PC-9 (cell line): Measurements from ENCODE around the gene CHST1. TPM values are rescaled to one million over a fixed set of nuclear protein-coding genes. Genes with fewer than 3 reads are reported as not detected.

Experiments used
- BruUV-seq: library from RNA; stranded (reverse); fragments of 400-500 nt; replicated peaks from 2 replicates; lab custom pipeline; 2021; lab: Mats Ljungman, UMichigan
- CTCF ChIA-PET: fragments of 300-600 bp; sonication (Branson Sonifier 250); formaldehyde crosslinking; loops from one replicate; lab custom pipeline; 2022; ENCODE audit warnings: antibody characterized with exemption; lab: Charles Lee
- POLR2A ChIA-PET: fragments of 300-600 bp; sonication (Branson Sonifier 250); formaldehyde crosslinking; loops from one replicate; lab custom pipeline; 2022; ENCODE audit warnings: antibody characterized with exemption; ENCODE audit not compliant: unreplicated experiment; lab: Charles Lee
- DNase-seq, 2 experiments: peaks; one replicate each; pipeline versions ENCODE4 v3.0.0 to v3.0.0-alpha.2; 2015 to 2022; ENCODE audit warnings: mixed read lengths in 1 of 2
- H2AFZ ChIP-seq: fragments of 200-600 bp; sonication (generic); 2 replicates; pipeline ENCODE4 v1.8.1; 2017; ENCODE audit warnings: antibody characterized with exemption
- H3F3A ChIP-seq: fragments of 200-600 bp; sonication (generic); 2 replicates; pipeline ENCODE4 v1.8.1; 2017; ENCODE audit warnings: antibody characterized with exemption, mild to moderate bottlenecking, low read depth; ENCODE audit not compliant: insufficient read depth
- H3K27ac ChIP-seq: fragments of 200-600 bp; sonication (generic); 2 replicates; pipeline ENCODE4 v1.6.1; 2016; ENCODE audit warnings: mixed run types
- H3K27me3 ChIP-seq: fragments of 200-600 bp; sonication (generic); 2 replicates; pipeline ENCODE4 v1.6.1; 2016; ENCODE audit warnings: low read depth, mixed run types; ENCODE audit not compliant: insufficient read depth
- H3K36me3 ChIP-seq: fragments of 200-600 bp; sonication (generic); 2 replicates; pipeline ENCODE4 v1.6.1; 2016; ENCODE audit warnings: low read depth, mixed run types
- H3K4me1 ChIP-seq: fragments of 200-600 bp; sonication (generic); replicated peaks from 2 replicates; pipeline ENCODE4 v1.6.1; 2016; ENCODE audit warnings: mixed run types; ENCODE audit not compliant: insufficient read depth
- H3K4me2 ChIP-seq: fragments of 200-600 bp; sonication (generic); 2 replicates; pipeline ENCODE4 v1.6.1; 2017; ENCODE audit warnings: mixed run types
- H3K4me3 ChIP-seq: fragments of 200-600 bp; sonication (generic); 2 replicates; pipeline ENCODE4 v1.6.1; 2016; ENCODE audit warnings: mixed run types
- H3K79me2 ChIP-seq: fragments of 200-600 bp; sonication (generic); 2 replicates; pipeline ENCODE4 v1.6.1; 2017; ENCODE audit warnings: low read depth, mixed run types
- H3K9me2 ChIP-seq: fragments of 200-600 bp; sonication (generic); 2 replicates; pipeline ENCODE4 v1.8.1; 2017; ENCODE audit warnings: mild to moderate bottlenecking; ENCODE audit not compliant: insufficient read depth
- H3K9me3 ChIP-seq: fragments of 200-600 bp; sonication (generic); 2 replicates; pipeline ENCODE4 v1.8.1; 2016; ENCODE audit warnings: low read depth; ENCODE audit not compliant: insufficient read depth
- H4K20me1 ChIP-seq: fragments of 200-600 bp; sonication (generic); 2 replicates; pipeline ENCODE4 v1.8.1; 2017; ENCODE audit not compliant: insufficient read depth
- EZH2 ChIP-seq: fragments of 200-600 bp; sonication (generic); IDR thresholded peaks from 2 replicates; pipeline ENCODE4 v1.8.0; 2017; ENCODE audit warnings: antibody characterized with exemption, low read depth
- intact Hi-C: fragments of 100-400 bp; cut with micrococcal nuclease; formaldehyde crosslinking; loops from one replicate; pipeline ENCODE4 v1.10.0; 2022; ENCODE audit not compliant: unreplicated experiment
- total RNA-seq: library from RNA; stranded (reverse); gene quantifications from 2 replicates; pipeline ENCODE4 v1.2.3, GENCODE V29; 2021
- TF ChIP-seq, protein P1 (sequence below): fragments of 200-600 bp; sonication (generic); conservative IDR thresholded peaks from 2 replicates; pipeline ENCODE4 v1.6.1; 2017; ENCODE audit warnings: mixed run types, antibody characterized with exemption, mild to moderate bottlenecking, moderate library complexity

The CHST1 gene
- total RNA-seq, 1 experiment from 2014 or later: not detected

DNA sequence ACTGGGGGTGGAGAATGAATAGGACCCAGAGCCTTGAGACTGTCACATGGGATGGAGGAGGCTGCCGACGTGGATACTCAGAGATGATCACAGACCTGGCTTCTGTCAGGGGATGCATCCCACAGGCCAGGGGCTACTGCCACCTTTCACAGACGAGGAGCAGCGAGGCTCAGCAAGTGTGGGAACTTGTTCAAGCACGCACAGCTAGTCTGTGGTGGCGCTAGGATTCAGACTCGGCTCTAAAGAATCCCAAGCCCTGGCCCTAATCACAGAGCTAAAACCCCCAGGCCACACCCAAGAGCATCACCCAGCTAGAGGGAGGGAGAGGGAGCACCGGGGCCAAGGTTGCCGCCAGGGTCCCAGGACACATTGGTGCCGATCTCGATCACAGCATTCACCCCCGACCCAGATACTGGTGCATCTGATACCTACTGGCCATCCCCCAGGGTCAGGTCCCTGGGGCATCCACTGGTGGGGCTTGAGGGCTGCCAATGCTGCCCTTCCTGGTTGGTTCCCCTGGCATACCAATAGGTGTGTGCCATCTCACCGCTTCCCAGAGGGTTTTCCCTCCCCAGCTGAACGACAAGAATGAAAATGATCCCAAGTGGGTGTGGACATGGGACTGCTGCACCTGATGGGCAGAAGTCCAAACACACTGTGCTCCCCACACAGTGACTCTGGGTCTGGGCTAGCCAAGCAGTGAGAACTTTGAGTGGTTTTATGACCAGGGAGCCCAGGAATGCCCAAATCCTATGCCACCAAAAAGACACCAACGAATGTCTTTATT lies 6.2 kb downstream of the CHST1 start:
- Histone ChIP-seq H3K27ac (no peak overlapping the region), H3K27me3 (peaks cover 97% of the 10 kb centered on the region), H3K9me3 (no peaks in the 10 kb centered on the region), H3K36me3 (no peaks in the 10 kb centered on the region), H3K4me2 (no peak overlapping the region), H4K20me1 (peaks cover 3% of the 10 kb centered on the region; the same call in 1 of the 2 replicates), H3F3A (no peaks in the 10 kb centered on the region), H3K4me1 (no peaks in the 10 kb centered on the region), H3K9me2 (no peaks in the 10 kb centered on the region), H2AFZ (no peak overlapping the region), H3K79me2 (no peaks in the 10 kb centered on the region), H3K4me3 (no peak overlapping the region)
- intact Hi-C loops: no loop called here
- ChIA-PET CTCF (no interaction called here), POLR2A (no interaction called here)
- no peak for DNase-seq
- TF ChIP-seq EZH2: no peak
- TF ChIP-seq, protein P1, sequence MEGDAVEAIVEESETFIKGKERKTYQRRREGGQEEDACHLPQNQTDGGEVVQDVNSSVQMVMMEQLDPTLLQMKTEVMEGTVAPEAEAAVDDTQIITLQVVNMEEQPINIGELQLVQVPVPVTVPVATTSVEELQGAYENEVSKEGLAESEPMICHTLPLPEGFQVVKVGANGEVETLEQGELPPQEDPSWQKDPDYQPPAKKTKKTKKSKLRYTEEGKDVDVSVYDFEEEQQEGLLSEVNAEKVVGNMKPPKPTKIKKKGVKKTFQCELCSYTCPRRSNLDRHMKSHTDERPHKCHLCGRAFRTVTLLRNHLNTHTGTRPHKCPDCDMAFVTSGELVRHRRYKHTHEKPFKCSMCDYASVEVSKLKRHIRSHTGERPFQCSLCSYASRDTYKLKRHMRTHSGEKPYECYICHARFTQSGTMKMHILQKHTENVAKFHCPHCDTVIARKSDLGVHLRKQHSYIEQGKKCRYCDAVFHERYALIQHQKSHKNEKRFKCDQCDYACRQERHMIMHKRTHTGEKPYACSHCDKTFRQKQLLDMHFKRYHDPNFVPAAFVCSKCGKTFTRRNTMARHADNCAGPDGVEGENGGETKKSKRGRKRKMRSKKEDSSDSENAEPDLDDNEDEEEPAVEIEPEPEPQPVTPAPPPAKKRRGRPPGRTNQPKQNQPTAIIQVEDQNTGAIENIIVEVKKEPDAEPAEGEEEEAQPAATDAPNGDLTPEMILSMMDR: no peak
- BruUV-seq: no TSS peak

DNA sequence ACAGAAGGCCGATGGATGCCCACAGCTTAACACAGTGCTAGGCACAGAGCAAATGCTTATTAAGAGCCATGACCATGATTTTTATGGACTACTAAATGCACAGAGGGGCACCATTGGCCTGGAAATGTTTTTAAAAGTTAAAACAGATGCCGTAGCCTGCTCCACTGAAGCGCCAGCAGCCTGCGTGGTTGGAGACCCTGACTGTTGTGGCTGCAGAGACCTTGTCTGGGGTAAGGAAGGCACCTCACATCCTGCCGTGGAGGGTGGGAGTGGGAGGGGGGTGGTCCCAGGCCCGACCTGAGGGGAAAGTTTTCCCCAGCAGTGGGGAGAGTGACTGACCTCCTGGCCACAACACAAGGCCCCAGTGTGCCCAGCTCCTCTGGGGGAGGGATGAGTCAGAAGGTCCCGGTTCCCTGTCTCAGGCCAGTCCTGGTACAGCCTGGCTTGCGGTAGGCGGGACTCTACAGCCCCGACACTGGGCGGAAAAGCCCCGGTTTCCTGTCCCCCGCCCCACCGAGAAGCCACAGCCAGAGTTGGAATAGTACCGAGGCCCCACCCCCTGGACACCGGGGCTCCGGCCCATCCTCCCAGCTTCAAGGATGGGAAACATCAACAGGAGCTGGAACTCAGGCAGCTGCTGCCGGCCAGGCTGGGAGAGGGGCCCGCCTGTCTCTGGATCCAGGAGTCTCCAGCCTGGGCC lies 7.0 kb downstream of the CHST1 start:
- Histone ChIP-seq H4K20me1 (peaks cover 3% of the 10 kb centered on the region; the same call in 1 of the 2 replicates), H3K36me3 (no peaks in the 10 kb centered on the region), H3K9me3 (no peaks in the 10 kb centered on the region), H2AFZ (no peak overlapping the region), H3K4me3 (no peak overlapping the region), H3K4me1 (no peaks in the 10 kb centered on the region), H3K9me2 (no peaks in the 10 kb centered on the region), H3K27ac (no peak overlapping the region), H3F3A (no peaks in the 10 kb centered on the region), H3K27me3 (peaks cover 97% of the 10 kb centered on the region), H3K4me2 (no peak overlapping the region), H3K79me2 (no peaks in the 10 kb centered on the region)
- ChIA-PET POLR2A (no interaction called here), CTCF (no interaction called here)
- no TSS peak for BruUV-seq
- no peak for TF ChIP-seq EZH2
- TF ChIP-seq, protein P1: no peak
- DNase-seq: no peak
- intact Hi-C loops: no loop called here

DNA sequence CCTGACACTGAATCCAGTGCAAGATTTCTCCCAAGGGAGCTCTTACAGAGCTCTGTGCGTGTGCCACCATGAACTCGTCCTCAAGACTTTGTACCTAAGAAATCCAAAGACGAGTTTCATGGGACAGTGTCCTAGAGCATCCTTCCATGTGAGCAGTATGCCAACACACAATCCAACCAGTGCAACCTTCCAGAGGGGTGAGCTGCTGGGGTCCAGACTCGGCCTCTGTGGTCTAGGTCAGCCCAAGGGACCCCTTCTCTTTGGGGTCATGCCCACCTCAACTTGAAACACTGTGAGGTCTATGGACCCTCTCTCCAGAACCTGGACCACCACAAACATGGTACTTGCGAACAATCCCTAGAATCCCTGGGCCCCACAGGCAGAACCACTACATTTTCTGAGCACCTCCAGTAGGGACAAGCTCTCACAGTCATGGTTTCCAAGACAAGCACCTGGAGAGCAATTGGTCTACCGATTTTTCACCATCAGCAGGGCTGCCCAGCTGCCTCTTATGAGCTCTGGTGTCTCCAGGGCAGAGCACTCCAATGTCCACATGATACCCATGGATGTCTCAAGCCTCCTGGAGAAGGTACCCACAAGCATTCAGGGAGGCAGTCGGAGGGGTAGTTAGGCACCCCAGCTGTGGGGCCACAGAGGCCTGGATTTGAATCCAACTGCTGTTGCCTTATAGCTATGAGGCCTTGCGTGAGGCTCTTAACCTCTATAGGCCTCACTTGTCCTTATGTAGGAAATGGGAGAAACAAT lies 7.7 kb downstream of the CHST1 start:
- Histone ChIP-seq H2AFZ (no peak overlapping the region), H3K9me3 (no peaks in the 10 kb centered on the region), H3K27me3 (peaks cover 97% of the 10 kb centered on the region), H3K4me2 (no peak overlapping the region), H3K9me2 (no peaks in the 10 kb centered on the region), H3F3A (no peaks in the 10 kb centered on the region), H3K79me2 (no peaks in the 10 kb centered on the region), H3K27ac (no peak overlapping the region), H3K36me3 (no peaks in the 10 kb centered on the region), H4K20me1 (peaks cover 3% of the 10 kb centered on the region; the same call in 1 of the 2 replicates), H3K4me3 (no peak overlapping the region), H3K4me1 (no peaks in the 10 kb centered on the region)
- DNase-seq: no peak
- TF ChIP-seq EZH2: no peak
- TF ChIP-seq, protein P1: no peak
- CTCF ChIA-PET: no interaction called here
- POLR2A ChIA-PET: no interaction called here
- BruUV-seq: no TSS peak
- intact Hi-C loops: no loop called here
